CD4-positive, alpha-beta T cell treated with Interleukin-2 at 100 ng/mL for 4 hours (primary cell): ENCODE data around the gene LSS.
A peak's percentile ranks its signal among the peaks of the same experiment; 100 is the strongest.
"Not testable (repeated sequence)": the region's sequence is repeated elsewhere in the genome, so short reads cannot be mapped to it uniquely, and the experiment has no call there.

Source experiments
- DNase-seq: peaks from one replicate; pipeline ENCODE4 v3.0.0-alpha.2; 2020; ENCODE audit warnings: low spot score

Gene LSS

DNA sequence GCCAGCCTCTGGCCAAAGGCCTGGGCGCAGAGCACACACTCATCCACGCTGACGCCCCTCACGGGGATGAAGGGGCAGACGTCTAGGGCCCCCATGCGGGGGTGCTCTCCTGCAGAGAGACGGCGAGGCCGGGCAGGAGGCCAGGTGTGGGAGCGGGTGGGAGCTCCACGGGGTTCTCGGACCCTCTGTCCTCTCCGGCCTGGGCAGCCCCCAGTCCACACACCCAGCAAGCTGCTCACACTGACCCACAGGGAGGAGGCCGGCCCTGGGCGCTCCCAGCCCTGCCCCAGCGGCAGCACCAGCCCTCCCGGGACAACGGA is 75.7 kb downstream of the LSS start:
- DNase-seq, result no peak

DNA sequence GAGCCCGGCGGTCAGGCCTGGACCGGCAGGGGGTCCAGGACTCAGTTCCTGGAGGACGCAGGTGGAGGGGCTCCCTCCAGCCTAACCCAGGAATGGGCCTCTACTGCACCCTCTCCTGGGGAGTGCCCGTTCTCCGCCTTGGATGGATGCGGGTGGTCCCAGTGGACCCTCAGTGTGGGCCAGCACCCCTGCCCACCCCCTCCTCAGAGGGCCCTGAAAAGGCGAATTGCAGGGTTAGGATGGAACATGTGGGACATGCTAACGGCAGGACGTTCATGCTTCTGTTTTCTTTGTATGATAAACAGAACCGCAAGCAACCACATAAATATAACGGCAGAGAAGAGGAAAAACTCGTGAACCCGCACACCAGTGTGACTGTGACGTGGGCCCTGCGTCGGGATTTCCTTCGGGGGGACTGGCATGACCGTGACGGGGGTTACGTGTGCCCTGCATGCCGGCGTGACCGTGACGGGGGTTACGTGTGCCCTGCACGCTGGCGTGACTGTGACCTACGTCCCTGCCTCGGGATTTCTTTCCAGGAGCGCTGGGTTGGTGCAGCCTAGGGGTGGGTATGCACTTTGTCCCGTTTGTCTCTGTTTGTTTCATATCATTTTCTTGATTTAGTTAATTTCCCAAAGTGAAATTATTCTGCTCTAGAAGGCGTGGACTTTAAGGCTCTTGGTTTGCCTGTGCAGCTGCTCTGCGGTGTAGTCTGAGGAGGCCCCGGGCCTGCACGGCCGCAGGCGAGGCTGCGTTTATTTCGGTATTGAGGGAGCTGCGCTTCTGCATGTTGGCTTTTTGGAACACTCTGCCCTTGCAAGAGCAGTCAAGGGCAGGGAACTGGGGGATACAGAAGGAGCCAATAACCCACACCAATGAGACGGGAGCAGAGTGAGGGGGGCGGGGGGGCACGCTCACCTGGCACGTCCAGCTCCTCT is 76.3 kb downstream of the LSS start:
- no peak for DNase-seq

DNA sequence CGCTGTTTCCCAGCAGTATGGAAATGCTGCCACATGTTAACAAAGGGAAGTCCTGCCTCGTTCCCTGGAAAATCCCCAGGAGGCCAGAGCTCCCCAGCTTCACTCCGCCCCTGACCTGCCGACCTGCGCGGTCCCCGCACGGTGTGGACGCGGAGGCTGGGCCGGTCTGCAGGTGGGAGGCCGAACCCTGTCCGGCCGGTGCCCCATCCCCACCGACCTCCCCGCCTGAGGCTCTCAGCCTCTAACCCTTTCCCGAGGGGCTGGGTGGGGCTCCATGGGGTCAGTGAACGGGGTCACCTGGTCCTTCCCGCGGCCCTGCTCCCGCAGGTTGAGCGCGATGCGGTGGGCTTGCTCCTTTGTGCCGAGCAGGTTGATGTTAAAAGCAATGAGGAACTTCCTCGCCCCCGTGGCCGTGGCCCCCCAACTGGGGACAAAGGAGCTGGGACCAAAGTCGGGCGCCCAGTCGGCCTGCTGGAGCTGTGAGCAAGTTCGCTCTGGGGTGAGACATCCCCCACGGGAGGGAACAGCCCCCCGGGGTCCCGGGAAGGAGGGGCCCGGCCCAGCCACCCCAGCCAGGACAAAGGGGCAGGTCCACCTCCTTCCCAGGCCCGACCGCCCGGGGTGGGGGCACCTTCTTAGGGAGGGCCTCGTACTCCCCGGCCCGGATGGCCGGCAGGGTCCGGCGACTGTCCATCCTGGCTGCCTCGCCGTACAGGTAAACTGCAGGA is 77.1 kb downstream of the LSS start:
- DNase-seq, result no peak

DNA sequence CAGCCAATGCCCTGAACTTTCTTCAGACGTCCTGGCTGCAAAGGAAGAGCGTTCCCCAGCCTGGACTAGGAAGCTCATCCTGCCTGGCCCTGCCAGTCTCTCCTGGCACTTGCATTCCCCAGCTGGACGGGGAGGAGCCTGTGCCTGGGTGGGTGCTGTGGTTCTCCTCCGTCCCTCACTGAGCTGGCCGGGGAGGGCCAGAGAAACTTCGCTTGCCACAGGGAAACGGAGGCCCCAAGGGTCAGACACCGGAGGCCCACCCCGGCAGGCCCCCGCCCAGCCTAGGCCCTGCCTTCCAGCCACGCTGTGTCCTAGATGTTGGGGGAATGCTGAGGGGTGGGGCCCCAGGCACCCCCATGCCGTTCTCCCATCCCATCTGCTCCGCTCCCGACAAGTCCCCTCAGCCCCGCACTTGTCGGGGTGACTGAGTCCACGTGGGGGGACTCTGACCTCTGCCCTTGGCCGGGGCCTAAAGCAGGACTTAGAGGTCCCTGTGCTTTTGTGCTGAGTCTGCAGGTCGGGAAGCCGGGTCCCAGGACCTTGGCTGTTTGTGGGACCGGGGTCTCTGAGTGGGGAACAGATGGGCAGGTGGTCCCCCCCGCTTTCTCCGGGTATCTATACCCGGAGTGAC is 78.0 kb downstream of the LSS start:
- no peak for DNase-seq

DNA sequence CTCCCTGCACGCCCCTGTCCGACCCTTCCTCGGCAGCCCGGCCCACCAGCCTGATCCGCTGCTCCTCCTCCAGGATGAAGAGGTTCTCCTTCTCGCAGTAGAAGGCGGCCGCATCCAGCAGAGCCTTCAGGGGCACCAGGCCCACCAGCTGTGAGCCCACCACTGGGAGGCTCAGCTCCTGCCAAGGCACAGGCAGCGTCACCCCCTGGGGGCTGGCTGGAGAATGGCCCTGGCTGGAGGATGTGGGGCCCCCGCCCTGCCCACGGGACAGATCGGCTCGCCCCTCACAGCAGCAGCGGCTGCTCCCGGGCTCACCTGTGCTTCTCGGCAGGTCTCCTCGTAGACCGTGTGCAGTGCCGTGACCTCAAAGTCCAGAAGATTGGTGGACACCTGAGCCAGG is 78.5 kb downstream of the LSS start:
- no peak for DNase-seq

DNA sequence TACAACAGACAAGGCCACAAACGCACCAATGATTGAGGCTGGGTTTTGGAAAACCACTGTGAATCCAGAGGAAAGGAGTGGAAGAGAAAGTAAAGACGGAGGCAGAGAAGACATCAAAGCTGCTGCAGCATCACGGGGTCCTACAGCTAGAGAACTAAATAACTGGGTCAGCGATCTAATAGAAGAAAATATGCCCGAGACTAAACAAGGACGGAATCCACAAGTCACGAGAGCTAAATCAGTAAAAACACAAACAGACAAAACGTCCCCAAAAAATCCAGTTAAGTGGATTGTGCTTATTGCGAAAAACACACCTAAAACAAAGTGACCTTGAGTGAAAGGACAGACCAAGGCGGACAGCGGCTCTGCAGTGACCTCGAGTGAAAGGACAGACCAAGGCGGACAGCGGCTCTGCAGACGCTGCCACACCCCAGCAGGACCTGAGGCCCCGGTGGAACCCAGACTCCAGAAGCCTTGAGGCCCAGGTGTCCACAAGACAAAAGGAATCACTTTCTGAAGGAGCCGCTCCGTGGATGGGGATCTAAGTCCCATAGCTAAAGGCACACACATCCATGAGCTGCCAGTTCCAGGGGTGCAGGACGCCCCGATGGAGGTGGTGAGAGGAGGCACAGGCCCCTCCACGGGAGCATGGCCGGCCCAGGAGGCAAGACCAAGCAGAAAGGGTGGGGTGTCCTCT is 79.2 kb downstream of the LSS start:
- no peak for DNase-seq

DNA sequence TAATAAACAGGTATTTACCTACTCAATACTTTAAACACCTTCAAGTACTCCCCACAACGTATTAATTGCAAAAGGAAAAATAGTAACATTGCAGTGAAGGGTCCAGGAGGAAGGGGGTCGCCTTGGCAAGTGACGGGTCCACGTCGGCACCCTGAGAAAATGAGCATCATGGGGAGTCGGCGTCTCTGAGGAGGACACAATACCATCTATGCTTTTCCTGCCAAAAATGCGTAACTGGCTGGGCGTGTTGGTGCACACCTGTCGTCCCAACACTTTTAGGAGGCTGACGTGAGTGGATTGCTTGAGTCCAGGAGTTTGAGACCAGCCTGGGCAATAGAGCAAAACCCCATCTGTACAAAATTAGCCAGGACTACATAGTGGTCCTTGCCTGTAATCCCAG is 80.5 kb downstream of the LSS start:
- no peak for DNase-seq

DNA sequence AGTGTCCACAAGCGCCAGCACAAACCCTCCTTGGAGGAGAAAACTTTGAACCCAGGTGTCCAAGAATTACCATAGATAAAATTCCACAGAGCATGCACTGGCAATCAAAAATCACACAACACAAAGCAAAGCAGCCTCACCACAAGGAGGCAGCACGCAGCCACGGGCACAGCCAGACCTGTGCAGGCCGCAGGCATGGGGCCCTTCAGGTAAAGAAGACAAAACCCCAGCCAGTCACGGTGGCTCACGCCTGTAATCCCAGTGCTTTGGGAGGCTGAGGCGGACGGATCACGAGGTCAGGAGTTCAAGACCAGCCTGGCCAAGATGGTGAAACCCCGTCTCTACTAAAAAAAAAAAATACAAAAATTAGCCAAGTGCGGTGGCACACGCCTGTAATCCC is 81.1 kb downstream of the LSS start:
- DNase-seq, result peak; percentile 51

DNA sequence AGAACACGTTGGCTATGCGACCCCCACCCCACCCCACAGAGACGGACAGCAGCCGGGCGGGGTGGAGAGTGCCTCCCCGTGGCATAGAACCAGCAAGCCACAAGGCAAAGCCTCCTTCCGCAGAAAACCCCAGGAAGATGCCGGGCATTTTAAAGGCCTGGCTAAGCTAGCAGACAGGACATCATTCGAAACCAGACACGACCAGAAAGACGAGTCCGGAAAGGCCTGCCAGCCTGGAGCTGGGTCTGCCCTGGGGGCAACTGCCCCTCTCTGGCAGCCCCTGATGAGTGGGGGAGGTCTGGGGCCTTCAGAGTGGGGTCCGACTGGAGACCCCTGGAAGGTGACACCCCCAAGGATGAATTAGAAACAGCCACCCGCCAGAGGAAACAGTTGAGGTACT is 81.7 kb downstream of the LSS start:
- DNase-seq, result no peak

DNA sequence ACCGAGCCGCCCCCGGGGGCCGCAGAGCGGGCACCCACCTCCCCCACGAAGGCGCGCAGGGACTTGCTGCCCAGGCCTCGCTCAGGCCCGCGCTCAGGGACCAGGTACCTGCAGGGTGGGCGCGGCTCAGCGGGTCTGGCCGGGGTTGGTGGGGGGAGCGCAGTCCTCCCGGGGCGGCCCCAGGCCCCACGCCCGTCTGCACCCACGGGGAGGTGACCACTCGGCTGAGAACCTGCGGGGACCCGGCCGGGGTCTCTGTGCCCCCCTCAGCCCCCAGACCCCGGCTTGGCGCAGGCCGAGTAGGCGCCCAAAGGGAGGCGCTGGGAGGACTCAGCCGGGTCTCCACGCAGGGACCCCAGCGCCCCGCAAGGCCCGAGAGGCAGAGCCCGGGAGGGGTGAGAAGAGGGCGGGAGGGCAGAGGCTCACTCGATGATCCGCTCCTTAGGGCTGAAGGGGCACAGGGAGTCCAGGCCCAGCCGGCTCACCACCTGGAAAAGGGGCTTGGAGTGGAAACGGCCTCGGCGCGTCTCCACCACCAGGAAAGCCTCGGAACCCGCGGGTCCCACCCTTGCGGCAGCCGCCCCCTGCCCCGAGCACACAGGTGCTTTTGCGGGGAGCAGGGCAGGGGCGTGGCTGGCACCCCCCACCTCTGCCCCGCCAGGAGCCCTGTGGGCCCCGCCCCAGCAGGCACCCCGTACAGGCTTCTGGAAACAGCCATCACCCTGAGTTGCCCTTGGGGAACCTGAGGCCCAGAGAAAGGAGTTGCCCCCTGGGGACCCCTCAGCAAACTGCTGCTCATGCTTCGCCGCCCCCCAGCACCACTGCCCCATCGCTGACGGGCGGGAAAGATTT is 82.5 kb downstream of the LSS start:
- DNase-seq, result no peak

DNA sequence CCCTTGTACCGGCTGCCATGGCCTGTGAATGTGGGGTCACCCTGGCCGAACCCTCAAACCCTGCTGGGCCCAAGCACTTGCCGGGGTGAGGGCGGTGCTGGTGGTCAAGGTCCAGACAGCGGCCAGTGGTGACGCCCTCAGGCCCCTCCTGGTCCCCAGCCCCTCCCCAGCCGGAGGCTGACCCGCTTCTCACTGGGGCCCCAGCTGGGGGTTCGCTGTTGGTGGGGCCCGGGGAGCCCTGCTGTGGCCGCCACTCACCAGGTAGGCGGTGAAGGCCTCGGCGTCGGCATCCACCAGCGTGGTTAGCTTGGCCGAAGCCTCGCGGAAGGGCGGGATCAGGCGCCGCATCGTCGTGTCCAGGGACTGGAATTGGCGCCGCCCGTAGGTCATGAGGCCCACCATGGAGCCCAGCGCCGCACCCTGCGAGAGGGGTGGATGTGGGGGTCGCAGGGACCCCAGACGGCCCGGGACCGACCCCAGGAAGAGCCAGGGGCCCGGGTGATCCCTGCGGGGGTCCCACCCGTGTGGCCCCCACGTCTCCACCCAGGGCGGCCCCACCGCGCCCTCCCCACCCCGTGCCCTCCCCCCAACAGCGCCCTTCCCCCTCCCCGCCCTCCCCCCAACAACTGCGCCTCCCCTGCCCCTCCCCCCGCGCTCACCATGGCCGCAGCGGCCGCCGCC is 83.3 kb downstream of the LSS start:
- DNase-seq, result no peak

DNA sequence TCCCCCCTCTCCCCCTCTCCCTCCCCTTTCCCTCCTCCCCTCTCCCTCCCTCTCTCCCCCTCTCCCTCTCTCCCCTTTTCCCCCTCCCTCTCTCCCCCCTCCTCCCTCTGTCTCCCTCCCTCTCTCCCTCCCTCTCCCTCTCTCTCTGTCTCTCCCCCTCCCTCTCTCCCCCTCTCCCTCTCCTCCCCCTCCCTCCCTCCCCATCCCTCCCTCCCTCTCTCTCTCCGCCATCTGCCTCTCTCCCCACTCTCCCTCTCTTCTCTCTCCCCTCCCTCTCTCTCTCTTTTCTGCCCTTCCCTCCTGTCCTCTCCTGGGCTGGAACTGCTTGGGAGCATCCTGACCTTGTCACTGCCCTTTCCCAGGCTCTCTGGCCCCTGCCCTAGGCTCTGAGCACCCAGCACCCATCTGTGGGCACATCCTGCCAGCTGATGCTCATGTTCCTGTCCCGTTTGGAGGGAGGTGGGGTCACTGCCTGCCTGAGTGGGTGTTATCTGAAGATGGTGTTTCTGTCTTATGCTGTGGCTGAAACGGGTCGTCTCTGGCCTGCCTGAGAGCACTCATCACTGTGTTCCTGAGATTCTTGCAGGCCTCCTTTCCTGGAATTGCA is 84.0 kb downstream of the LSS start:
- DNase-seq, result no peak

DNA sequence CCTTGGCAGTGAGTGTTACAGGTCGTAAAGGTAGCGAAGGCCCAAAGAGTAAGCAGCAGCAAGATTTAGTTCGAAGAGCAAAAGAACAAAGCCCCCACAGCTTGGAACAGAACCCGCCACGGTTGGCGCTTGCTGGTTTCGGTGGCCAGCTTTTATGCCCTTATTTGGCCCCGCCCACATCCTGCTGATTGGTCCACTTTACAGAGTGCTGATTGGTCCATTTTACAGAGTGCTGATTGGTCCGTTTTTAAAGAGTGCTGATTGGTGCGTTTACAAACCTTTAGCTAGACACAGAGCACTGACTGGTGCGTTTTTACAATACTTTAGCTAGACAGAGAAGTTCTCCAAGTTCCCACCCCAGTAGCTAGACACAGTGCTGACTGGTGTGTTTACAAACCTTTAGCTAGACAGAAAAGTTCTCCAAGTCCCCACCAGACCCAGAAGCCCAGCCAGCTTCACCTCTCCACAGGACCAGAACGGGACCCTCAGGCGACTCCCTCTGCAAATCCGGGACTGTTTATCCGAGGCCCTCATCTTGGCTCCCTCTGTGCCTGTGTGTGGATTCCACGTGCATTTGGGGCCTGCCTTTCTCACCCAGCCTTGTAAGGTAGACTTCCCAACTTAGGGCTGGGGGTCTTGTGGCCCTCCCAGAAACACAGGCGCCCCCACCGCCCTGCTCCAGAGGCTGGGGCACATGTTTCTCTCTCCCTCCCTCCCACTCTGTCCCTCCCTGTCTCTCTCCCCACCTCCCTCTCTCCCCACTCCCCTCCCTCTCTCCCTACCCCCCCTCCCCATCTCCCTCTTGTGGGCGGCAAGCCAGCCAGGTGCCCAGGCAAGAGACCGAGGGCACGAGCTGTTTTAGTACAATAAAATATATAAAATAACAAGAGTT is 85.7 kb downstream of the LSS start:
- peak; percentile 5 for DNase-seq

DNA sequence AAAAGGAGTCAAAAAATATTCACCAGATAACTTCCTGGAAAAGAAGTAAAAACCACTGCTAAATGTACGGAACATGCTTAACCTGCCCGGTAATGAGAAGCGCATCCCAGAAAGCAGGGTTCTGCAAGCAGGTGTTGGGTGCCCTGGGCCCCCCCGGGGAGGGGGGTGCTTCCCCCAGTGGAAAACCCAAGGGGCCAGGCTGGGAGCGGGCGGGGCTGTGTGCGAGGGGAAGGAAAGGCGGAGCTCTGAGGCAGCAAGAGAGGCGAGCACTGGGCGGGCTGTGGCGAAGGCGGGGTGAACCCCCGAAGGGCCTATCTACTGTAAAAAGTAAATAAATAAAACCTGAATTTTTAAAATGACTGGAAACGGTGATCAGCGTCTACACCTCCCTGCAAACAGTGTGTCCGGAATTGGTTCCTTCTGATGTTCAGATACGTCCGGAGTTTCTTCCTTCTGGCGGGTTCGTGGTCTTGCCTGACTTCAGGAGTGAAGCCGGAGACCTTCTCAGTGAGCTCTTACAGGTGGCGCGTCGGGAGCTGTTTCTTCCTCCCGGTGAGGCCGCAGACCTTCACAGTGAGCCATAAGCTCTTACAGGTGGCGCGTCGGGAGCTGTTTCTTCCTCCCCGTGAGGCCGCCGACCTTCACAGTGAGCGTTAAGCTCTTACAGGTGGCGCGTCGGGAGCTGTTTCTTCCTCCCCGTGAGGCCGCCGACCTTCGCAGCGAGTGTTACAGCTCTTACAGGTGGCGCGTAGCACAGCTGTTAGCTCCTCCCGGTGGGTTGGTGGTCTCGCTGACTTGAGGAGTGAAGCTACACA is 86.6 kb downstream of the LSS start:
- DNase-seq, result no peak

DNA sequence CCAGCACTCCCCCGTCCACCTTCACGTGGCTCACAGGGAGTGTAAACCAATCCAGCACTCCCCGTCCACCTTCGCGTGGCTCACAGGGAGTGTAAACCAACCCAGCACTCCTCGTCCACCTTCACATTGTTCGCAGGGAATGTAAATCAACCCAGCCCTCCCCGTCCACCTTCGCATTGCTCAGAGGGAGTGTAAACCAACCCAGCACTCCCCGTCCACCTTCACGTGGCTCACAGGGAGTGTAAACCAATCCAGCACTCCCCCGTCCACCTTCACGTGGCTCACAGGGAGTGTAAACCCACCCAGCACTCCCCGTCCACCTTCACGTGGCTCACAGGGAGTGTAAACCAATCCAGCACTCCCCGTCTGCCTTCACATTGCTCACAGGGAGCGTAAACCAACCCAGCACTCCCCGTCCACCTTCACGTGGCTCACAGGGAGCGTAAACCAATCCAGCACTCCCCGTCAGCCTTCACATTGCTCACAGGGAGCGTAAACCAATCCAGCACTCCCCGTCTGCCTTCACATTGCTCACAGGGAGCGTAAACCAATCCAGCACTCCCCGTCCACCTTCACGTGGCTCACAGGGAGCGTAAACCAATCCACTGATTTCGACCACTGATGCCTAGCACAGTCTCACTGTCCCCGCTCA is 88.1 kb downstream of the LSS start:
- DNase-seq, result not testable (repeated sequence)

DNA sequence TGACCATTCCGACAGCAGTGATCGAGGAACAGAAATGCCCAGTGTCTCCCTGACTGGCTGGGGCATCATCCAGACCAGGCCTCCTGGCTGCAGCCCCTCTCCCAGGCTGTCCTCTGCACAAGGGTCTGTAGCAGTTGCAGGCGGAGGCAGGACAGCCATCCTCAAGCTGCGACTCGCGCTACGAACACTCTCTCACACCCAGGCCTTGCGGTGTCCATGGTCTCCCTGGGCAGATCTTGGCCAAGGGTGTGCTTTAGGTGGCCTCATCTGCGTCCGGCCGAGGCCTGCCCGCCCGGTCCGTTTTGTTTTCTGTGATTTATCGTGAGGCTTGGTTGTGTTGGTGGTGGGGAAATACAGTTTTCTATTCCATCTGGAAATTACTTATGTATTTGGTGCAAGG is 88.9 kb downstream of the LSS start:
- no peak for DNase-seq

DNA sequence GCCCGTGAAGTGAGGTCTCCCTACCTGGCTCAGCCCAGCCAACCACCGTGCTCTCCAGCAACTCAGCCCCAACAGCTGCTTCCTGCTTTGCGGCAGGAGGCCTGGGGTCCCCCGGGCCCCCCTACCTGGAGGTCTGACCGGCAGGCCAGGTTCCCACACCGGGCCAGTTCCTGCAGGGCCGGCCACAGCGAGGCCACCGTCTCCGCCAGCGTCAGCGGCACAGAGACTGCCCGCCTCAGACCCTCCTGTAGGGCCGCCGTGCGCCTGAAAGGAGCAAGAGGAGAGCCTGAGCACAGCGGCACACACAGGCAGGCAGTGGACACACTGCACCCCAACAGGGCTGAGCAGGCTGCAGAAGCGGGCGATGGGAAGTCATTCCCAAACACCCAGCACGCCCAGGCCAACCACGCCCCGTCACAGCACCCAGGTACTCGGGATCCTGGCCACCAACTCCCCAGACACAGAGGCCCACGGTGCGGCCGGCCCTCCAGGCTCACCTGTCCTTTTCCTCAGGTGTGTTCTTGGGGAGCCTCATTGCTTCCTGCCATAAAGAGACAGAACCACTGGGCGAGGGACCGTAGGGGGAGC is 90.1 kb downstream of the LSS start:
- no peak for DNase-seq
